ENCODE measurements around the gene PNKP.
A peak's percentile ranks its signal among the peaks of the same experiment; 100 is the strongest.

Gene PNKP

DNA sequence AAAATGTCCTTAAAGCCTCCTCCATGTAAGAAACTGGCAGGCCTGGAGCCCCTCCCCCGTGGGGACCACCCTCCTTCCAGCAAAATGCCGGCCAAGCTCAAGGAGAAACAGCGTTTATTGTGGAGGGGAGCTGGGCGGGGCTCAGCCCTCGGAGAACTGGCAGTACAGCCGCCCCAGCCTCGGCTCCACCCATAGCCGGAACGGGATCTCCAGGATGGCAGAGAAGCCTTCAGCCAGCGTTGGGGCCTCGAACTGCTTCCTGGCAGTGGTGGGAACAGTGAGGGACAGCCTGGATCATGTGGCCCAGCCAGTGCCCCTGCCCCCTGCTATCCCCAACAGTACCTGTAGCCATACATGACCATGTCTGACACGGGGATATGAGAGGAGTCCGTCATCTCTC is 6.3 kb downstream of the PNKP start (continued):
- no peak for TF ChIP-seq ZNF530 (tag by site-specific recombination; IDR thresholded peaks at IDR 0.05; ENCODE audit: low read depth)
- no peak for TF ChIP-seq ZFP69B (tag by site-specific recombination; IDR thresholded peaks at IDR 0.05)
- TF ChIP-seq FEZF1 (tag by site-specific recombination; IDR thresholded peaks at IDR 0.05) = no peak
- TF ChIP-seq SP7 (tag by site-specific recombination; IDR thresholded peaks at IDR 0.05) = no peak
- TF ChIP-seq ZNF776 (tag by site-specific recombination; IDR thresholded peaks at IDR 0.05; ENCODE audit: borderline replicate concordance) = no peak
- TF ChIP-seq, protein P1, sequence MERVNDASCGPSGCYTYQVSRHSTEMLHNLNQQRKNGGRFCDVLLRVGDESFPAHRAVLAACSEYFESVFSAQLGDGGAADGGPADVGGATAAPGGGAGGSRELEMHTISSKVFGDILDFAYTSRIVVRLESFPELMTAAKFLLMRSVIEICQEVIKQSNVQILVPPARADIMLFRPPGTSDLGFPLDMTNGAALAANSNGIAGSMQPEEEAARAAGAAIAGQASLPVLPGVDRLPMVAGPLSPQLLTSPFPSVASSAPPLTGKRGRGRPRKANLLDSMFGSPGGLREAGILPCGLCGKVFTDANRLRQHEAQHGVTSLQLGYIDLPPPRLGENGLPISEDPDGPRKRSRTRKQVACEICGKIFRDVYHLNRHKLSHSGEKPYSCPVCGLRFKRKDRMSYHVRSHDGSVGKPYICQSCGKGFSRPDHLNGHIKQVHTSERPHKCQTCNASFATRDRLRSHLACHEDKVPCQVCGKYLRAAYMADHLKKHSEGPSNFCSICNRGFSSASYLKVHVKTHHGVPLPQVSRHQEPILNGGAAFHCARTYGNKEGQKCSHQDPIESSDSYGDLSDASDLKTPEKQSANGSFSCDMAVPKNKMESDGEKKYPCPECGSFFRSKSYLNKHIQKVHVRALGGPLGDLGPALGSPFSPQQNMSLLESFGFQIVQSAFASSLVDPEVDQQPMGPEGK (tag by site-specific recombination; IDR thresholded peaks at IDR 0.05) = peak; percentile 37; the same call in 1 of the 2 replicates
- TF ChIP-seq ZNF202 (tag by site-specific recombination; IDR thresholded peaks at IDR 0.05; ENCODE audit: borderline replicate concordance) = no peak
- TF ChIP-seq, protein P2, sequence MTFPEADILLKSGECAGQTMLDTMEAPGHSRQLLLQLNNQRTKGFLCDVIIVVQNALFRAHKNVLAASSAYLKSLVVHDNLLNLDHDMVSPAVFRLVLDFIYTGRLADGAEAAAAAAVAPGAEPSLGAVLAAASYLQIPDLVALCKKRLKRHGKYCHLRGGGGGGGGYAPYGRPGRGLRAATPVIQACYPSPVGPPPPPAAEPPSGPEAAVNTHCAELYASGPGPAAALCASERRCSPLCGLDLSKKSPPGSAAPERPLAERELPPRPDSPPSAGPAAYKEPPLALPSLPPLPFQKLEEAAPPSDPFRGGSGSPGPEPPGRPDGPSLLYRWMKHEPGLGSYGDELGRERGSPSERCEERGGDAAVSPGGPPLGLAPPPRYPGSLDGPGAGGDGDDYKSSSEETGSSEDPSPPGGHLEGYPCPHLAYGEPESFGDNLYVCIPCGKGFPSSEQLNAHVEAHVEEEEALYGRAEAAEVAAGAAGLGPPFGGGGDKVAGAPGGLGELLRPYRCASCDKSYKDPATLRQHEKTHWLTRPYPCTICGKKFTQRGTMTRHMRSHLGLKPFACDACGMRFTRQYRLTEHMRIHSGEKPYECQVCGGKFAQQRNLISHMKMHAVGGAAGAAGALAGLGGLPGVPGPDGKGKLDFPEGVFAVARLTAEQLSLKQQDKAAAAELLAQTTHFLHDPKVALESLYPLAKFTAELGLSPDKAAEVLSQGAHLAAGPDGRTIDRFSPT (tag by site-specific recombination; IDR thresholded peaks at IDR 0.05) = no peak
- TF ChIP-seq ZNF747 (tag by site-specific recombination; IDR thresholded peaks at IDR 0.05) = no peak
- TF ChIP-seq, protein P3, sequence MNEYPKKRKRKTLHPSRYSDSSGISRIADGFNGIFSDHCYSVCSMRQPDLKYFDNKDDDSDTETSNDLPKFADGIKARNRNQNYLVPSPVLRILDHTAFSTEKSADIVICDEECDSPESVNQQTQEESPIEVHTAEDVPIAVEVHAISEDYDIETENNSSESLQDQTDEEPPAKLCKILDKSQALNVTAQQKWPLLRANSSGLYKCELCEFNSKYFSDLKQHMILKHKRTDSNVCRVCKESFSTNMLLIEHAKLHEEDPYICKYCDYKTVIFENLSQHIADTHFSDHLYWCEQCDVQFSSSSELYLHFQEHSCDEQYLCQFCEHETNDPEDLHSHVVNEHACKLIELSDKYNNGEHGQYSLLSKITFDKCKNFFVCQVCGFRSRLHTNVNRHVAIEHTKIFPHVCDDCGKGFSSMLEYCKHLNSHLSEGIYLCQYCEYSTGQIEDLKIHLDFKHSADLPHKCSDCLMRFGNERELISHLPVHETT (tag by site-specific recombination; IDR thresholded peaks at IDR 0.05) = no peak
- no peak for TF ChIP-seq ZNF596 (tag by site-specific recombination; IDR thresholded peaks at IDR 0.05)
- TF ChIP-seq SP2 (tag by site-specific recombination; IDR thresholded peaks at IDR 0.05) = peak; percentile 50
- no peak for TF ChIP-seq ZNF701 (tag by site-specific recombination; IDR thresholded peaks at IDR 0.05)
- peak; percentile 35; the same call in 1 of the 2 replicates for TF ChIP-seq YY2 (tag by site-specific recombination; IDR thresholded peaks at IDR 0.05)
- no peak for TF ChIP-seq BCL11A (tag by site-specific recombination; IDR thresholded peaks at IDR 0.05; ENCODE audit: low read depth)
- TF ChIP-seq ZNF274 (IDR thresholded peaks at IDR 0.05; ENCODE audit: low read length) = no peak
- TF ChIP-seq ZNF274 (tag by site-specific recombination; IDR thresholded peaks at IDR 0.05; ENCODE audit: borderline replicate concordance) = no peak
- TF ChIP-seq KLF1 (tag by site-specific recombination; IDR thresholded peaks at IDR 0.05) = peak; percentile 76
- TF ChIP-seq, protein P4, sequence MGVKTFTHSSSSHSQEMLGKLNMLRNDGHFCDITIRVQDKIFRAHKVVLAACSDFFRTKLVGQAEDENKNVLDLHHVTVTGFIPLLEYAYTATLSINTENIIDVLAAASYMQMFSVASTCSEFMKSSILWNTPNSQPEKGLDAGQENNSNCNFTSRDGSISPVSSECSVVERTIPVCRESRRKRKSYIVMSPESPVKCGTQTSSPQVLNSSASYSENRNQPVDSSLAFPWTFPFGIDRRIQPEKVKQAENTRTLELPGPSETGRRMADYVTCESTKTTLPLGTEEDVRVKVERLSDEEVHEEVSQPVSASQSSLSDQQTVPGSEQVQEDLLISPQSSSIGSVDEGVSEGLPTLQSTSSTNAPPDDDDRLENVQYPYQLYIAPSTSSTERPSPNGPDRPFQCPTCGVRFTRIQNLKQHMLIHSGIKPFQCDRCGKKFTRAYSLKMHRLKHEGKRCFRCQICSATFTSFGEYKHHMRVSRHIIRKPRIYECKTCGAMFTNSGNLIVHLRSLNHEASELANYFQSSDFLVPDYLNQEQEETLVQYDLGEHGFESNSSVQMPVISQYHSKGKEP (tag by site-specific recombination; IDR thresholded peaks at IDR 0.05) = no peak
- no peak for TF ChIP-seq EGR2 (tag by site-specific recombination; IDR thresholded peaks at IDR 0.05; ENCODE audit: low read depth)
- TF ChIP-seq ZBTB1 (tag by site-specific recombination; IDR thresholded peaks at IDR 0.05) = no peak
- TF ChIP-seq ZBTB21 (tag by site-specific recombination; IDR thresholded peaks at IDR 0.05) = no peak
- TF ChIP-seq, protein P5, sequence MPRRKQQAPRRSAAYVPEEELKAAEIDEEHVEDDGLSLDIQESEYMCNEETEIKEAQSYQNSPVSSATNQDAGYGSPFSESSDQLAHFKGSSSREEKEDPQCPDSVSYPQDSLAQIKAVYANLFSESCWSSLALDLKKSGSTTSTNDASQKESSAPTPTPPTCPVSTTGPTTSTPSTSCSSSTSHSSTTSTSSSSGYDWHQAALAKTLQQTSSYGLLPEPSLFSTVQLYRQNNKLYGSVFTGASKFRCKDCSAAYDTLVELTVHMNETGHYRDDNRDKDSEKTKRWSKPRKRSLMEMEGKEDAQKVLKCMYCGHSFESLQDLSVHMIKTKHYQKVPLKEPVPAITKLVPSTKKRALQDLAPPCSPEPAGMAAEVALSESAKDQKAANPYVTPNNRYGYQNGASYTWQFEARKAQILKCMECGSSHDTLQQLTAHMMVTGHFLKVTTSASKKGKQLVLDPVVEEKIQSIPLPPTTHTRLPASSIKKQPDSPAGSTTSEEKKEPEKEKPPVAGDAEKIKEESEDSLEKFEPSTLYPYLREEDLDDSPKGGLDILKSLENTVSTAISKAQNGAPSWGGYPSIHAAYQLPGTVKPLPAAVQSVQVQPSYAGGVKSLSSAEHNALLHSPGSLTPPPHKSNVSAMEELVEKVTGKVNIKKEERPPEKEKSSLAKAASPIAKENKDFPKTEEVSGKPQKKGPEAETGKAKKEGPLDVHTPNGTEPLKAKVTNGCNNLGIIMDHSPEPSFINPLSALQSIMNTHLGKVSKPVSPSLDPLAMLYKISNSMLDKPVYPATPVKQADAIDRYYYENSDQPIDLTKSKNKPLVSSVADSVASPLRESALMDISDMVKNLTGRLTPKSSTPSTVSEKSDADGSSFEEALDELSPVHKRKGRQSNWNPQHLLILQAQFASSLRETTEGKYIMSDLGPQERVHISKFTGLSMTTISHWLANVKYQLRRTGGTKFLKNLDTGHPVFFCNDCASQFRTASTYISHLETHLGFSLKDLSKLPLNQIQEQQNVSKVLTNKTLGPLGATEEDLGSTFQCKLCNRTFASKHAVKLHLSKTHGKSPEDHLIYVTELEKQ (tag by site-specific recombination; IDR thresholded peaks at IDR 0.05; ENCODE audit: borderline replicate concordance) = no peak
- no peak for TF ChIP-seq ZFP37 (tag by site-specific recombination; IDR thresholded peaks at IDR 0.05)
- no peak for TF ChIP-seq ZSCAN23 (tag by site-specific recombination; IDR thresholded peaks at IDR 0.05)
- TF ChIP-seq ZNF792 (tag by site-specific recombination; IDR thresholded peaks at IDR 0.05) = no peak
- TF ChIP-seq SCRT2 (tag by site-specific recombination; IDR thresholded peaks at IDR 0.05) = no peak
- no peak for TF ChIP-seq ZNF426 (tag by site-specific recombination; IDR thresholded peaks at IDR 0.05)
- TF ChIP-seq ZNF184 (tag by site-specific recombination; IDR thresholded peaks at IDR 0.05) = no peak
- no peak for TF ChIP-seq ZIC2 (tag by site-specific recombination; IDR thresholded peaks at IDR 0.05)
- no peak for TF ChIP-seq ZNF521 (tag by site-specific recombination; IDR thresholded peaks at IDR 0.05)
- no peak for TF ChIP-seq ZNF48 (tag by site-specific recombination; IDR thresholded peaks at IDR 0.05)
- no peak for TF ChIP-seq ZNF670 (tag by site-specific recombination; IDR thresholded peaks at IDR 0.05; ENCODE audit: low read depth)

Data from HEK293 (cell line).